ENCODE data around the gene CASP7.

Gene CASP7

GRCh38 chr10:113736576-113736975 lies 56.9 kb downstream of the CASP7 start:
- no peak for TF ChIP-seq CTCF (IDR thresholded peaks at IDR 0.05)

GRCh38 chr10:113739031-113739430 lies 59.3 kb downstream of the CASP7 start:
- no peak for TF ChIP-seq CTCF (IDR thresholded peaks at IDR 0.05)

GRCh38 chr10:113739577-113739976 lies 59.9 kb downstream of the CASP7 start:
- TF ChIP-seq CTCF (IDR thresholded peaks at IDR 0.05): no peak

GRCh38 chr10:113740850-113741249 lies 61.1 kb downstream of the CASP7 start:
- TF ChIP-seq CTCF (IDR thresholded peaks at IDR 0.05): no peak

GRCh38 chr10:113742466-113742865 lies 62.8 kb downstream of the CASP7 start:
- no peak for TF ChIP-seq CTCF (IDR thresholded peaks at IDR 0.05)

GRCh38 chr10:113743594-113743993 lies 63.9 kb downstream of the CASP7 start:
- no peak for TF ChIP-seq CTCF (IDR thresholded peaks at IDR 0.05)

- TF ChIP-seq CTCF (IDR thresholded peaks at IDR 0.05): no peak
Observed at GRCh38 chr10:113745374-113745773, 65.7 kb downstream of the CASP7 start.

- TF ChIP-seq CTCF (IDR thresholded peaks at IDR 0.05): no peak
Observed at GRCh38 chr10:113746217-113746957, 66.7 kb downstream of the CASP7 start.
